ENCODE results near the gene TUBA4A. TPM values are rescaled to one million over a fixed set of nuclear protein-coding genes. Genes with fewer than 3 reads are reported as not detected.

Gene TUBA4A
- total and polyA plus RNA-seq, 9 of the 15 experiments (the other 6 are each of a cell fraction or from before 2014, with no cell fraction given): 25.1 to 174 (median 42.4) TPM

DNA sequence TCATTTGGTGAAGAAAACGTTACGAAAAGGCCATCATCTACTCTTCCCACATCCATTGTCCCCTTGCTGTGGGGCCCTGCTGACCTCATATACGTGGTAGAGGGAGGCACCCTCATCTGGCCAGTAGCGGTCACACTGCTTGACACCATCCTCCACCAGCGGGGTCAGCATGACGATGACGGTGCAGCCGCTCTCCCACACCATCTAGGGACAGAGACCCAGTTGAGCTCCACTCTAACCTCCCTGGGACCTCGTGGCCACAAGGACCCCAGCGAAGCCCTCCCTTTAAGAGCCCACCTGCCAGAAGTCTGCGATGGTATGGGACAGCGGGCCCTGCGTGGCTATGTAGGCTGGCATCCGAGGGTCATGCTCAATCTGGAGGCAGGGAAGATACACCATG lies 42.4 kb upstream of the TUBA4A start (continued):
- TF ChIP-seq, protein P1, sequence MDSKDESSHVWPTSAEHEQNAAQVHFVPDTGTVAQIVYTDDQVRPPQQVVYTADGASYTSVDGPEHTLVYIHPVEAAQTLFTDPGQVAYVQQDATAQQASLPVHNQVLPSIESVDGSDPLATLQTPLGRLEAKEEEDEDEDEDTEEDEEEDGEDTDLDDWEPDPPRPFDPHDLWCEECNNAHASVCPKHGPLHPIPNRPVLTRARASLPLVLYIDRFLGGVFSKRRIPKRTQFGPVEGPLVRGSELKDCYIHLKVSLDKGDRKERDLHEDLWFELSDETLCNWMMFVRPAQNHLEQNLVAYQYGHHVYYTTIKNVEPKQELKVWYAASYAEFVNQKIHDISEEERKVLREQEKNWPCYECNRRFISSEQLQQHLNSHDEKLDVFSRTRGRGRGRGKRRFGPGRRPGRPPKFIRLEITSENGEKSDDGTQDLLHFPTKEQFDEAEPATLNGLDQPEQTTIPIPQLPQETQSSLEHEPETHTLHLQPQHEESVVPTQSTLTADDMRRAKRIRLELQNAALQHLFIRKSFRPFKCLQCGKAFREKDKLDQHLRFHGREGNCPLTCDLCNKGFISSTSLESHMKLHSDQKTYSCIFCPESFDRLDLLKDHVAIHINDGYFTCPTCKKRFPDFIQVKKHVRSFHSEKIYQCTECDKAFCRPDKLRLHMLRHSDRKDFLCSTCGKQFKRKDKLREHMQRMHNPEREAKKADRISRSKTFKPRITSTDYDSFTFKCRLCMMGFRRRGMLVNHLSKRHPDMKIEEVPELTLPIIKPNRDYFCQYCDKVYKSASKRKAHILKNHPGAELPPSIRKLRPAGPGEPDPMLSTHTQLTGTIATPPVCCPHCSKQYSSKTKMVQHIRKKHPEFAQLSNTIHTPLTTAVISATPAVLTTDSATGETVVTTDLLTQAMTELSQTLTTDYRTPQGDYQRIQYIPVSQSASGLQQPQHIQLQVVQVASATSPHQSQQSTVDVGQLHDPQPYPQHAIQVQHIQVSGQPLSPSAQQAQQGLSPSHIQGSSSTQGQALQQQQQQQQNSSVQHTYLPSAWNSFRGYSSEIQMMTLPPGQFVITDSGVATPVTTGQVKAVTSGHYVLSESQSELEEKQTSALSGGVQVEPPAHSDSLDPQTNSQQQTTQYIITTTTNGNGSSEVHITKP (IDR thresholded peaks at IDR 0.05; ENCODE audit: partially characterized antibody): no peak
- TF ChIP-seq HEY1 (CRISPR knock-in tag; IDR thresholded peaks at IDR 0.05; ENCODE audit: borderline replicate concordance) (no peak), MYBL2 (IDR thresholded peaks at IDR 0.05; ENCODE audit: low read depth) (no peak), MYBL2 (CRISPR knock-in tag; IDR thresholded peaks at IDR 0.05; ENCODE audit: borderline replicate concordance) (no peak), MAZ (CRISPR knock-in tag; conservative IDR thresholded peaks at IDR 0.05 in 1 of 2, IDR thresholded peaks at IDR 0.05 in 1 of 2) (peak in 1 of 2 experiments; percentile 23; a peak in 1 of 4 replicates), RBFOX2 (IDR thresholded peaks at IDR 0.05; ENCODE audit: low read depth, low read length) (peak; percentile 13; the same call in 1 of the 2 replicates), L3MBTL2 (IDR thresholded peaks at IDR 0.05) (peak; percentile 19; the same call in 1 of the 2 replicates), IFI16 (CRISPR knock-in tag; IDR thresholded peaks at IDR 0.05) (no peak), ZBTB17 (CRISPR knock-in tag; IDR thresholded peaks at IDR 0.05) (0 out of 2 replicates have a peak, but pooled peaks have one; percentile 13), PHB2 (IDR thresholded peaks at IDR 0.05; ENCODE audit: low read depth) (no peak), ZNF282 (CRISPR knock-in tag; IDR thresholded peaks at IDR 0.05) (no peak), MAFK (IDR thresholded peaks at IDR 0.05; ENCODE audit: low read length) (no peak), U2AF2 (optimal IDR thresholded peaks at IDR 0.05; ENCODE audit: low read depth, low read length) (no peak), NFE2 (IDR thresholded peaks at IDR 0.05; ENCODE audit: low read depth) (peak; percentile 65), CBX5 (IDR thresholded peaks at IDR 0.05; ENCODE audit: borderline replicate concordance, low read depth) (no peak), ZNF212 (CRISPR knock-in tag; IDR thresholded peaks at IDR 0.05) (no peak), SMARCA5 (IDR thresholded peaks at IDR 0.05) (no peak)
- TF ChIP-seq, protein P2, sequence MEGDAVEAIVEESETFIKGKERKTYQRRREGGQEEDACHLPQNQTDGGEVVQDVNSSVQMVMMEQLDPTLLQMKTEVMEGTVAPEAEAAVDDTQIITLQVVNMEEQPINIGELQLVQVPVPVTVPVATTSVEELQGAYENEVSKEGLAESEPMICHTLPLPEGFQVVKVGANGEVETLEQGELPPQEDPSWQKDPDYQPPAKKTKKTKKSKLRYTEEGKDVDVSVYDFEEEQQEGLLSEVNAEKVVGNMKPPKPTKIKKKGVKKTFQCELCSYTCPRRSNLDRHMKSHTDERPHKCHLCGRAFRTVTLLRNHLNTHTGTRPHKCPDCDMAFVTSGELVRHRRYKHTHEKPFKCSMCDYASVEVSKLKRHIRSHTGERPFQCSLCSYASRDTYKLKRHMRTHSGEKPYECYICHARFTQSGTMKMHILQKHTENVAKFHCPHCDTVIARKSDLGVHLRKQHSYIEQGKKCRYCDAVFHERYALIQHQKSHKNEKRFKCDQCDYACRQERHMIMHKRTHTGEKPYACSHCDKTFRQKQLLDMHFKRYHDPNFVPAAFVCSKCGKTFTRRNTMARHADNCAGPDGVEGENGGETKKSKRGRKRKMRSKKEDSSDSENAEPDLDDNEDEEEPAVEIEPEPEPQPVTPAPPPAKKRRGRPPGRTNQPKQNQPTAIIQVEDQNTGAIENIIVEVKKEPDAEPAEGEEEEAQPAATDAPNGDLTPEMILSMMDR (IDR thresholded peaks at IDR 0.05 in 2 of 3, conservative IDR thresholded peaks at IDR 0.05 in 1 of 3; ENCODE audit: insufficient read depth in 2 of 3, low read depth in 1 of 3, low read length in 3 of 3): peak; percentile 13 to 50 (median 19); a peak in 4 of 6 replicates
- TF ChIP-seq, protein P3, sequence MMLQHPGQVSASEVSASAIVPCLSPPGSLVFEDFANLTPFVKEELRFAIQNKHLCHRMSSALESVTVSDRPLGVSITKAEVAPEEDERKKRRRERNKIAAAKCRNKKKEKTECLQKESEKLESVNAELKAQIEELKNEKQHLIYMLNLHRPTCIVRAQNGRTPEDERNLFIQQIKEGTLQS (IDR thresholded peaks at IDR 0.05): peak; percentile 53; the same call in 1 of the 2 replicates
- TF ChIP-seq, protein P3 (CRISPR knock-in tag; conservative IDR thresholded peaks at IDR 0.05): no peak
- TF ChIP-seq, protein P4, sequence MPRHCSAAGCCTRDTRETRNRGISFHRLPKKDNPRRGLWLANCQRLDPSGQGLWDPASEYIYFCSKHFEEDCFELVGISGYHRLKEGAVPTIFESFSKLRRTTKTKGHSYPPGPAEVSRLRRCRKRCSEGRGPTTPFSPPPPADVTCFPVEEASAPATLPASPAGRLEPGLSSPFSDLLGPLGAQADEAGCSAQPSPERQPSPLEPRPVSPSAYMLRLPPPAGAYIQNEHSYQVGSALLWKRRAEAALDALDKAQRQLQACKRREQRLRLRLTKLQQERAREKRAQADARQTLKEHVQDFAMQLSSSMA (CRISPR knock-in tag; IDR thresholded peaks at IDR 0.05): no peak
- TF ChIP-seq, protein P5, sequence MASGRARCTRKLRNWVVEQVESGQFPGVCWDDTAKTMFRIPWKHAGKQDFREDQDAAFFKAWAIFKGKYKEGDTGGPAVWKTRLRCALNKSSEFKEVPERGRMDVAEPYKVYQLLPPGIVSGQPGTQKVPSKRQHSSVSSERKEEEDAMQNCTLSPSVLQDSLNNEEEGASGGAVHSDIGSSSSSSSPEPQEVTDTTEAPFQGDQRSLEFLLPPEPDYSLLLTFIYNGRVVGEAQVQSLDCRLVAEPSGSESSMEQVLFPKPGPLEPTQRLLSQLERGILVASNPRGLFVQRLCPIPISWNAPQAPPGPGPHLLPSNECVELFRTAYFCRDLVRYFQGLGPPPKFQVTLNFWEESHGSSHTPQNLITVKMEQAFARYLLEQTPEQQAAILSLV (tag; IDR thresholded peaks at IDR 0.05): no peak
